ENCODE measurements around the gene PCDHGB7. TPM values are rescaled to one million over a fixed set of nuclear protein-coding genes. Genes with fewer than 3 reads are reported as not detected.

The PCDHGB7 gene
- 8.3 and 12.5 TPM in 2 replicates for total RNA-seq

GRCh38 chr5:141417494-141418172, at the start of gene PCDHGB7:
TSS of gene PCDHGB7 (plus strand) at chr5:141417677. CDS start at chr5:141417860, 183 bp downstream.

GRCh38 chr5:141369994-141370848, 47.3 kb upstream of the PCDHGB7 start, which contains the start of gene PCDHGB3:
TSS of gene PCDHGB3 (plus strand) at chr5:141370242. CDS start at chr5:141370395, 153 bp downstream.

GRCh38 chr5:141373673-141374317, 43.7 kb upstream of the PCDHGB7 start, which contains the start of gene PCDHGA6:
TSS of gene PCDHGA6 (plus strand) at chr5:141373891. CDS start at chr5:141374084, 193 bp downstream.

GRCh38 chr5:141382469-141383294, 34.8 kb upstream of the PCDHGB7 start, which contains the start of gene PCDHGA7:
TSS of gene PCDHGA7 (plus strand) at chr5:141382742. CDS start at chr5:141382900, 158 bp downstream.

GRCh38 chr5:141387557-141388311, 29.7 kb upstream of the PCDHGB7 start, which contains the start of gene PCDHGB4:
TSS of gene PCDHGB4 (plus strand) at chr5:141387698. CDS start at chr5:141387885, 187 bp downstream.

GRCh38 chr5:141392429-141393198, 24.9 kb upstream of the PCDHGB7 start, which contains the start of gene PCDHGA8:
TSS of gene PCDHGA8 (plus strand) at chr5:141392633. CDS start at chr5:141392814, 181 bp downstream.

GRCh38 chr5:141397756-141398551, 19.5 kb upstream of the PCDHGB7 start, which contains the start of gene PCDHGB5:
TSS of gene PCDHGB5 (plus strand) at chr5:141397947. CDS start at chr5:141398128, 181 bp downstream.

GRCh38 chr5:141402553-141403243, 14.8 kb upstream of the PCDHGB7 start, which contains the start of gene PCDHGA9:
TSS of gene PCDHGA9 (plus strand) at chr5:141402778. CDS start at chr5:141402953, 175 bp downstream.

GRCh38 chr5:141407790-141408505, 9.5 kb upstream of the PCDHGB7 start, which contains the start of gene PCDHGB6:
TSS of gene PCDHGB6 (plus strand) at chr5:141408021. CDS start at chr5:141408203, 182 bp downstream.

GRCh38 chr5:141412854-141413539, 4.5 kb upstream of the PCDHGB7 start, which contains the start of gene PCDHGA10:
TSS of gene PCDHGA10 (plus strand) at chr5:141412987. CDS start at chr5:141413176, 189 bp downstream.

GRCh38 chr5:141420855-141421488, 3.5 kb downstream of the PCDHGB7 start, which contains the start of gene PCDHGA11:
TSS of gene PCDHGA11 (plus strand) at chr5:141421051. CDS start at chr5:141421228, 177 bp downstream.

GRCh38 chr5:141430332-141431113, 13.0 kb downstream of the PCDHGB7 start, which contains the start of gene PCDHGA12:
TSS of gene PCDHGA12 (plus strand) at chr5:141430507. CDS start at chr5:141430760, 253 bp downstream.

